GM21825 (cell line): Measurements from ENCODE around the gene SLC34A1.
A peak's percentile ranks its signal among the peaks of the same experiment; 100 is the strongest.
"Not testable (repeated sequence)": the region's sequence is repeated elsewhere in the genome, so short reads cannot be mapped to it uniquely, and the experiment has no call there.

ENCODE experiments used
- ATAC-seq: cut with Tn5 transposase; IDR thresholded peaks from one replicate; pipeline ENCODE4 v1.9.1; 2021; ENCODE audit warnings: mild to moderate bottlenecking, moderate library complexity; ENCODE audit not compliant: unreplicated experiment

The SLC34A1 gene

DNA sequence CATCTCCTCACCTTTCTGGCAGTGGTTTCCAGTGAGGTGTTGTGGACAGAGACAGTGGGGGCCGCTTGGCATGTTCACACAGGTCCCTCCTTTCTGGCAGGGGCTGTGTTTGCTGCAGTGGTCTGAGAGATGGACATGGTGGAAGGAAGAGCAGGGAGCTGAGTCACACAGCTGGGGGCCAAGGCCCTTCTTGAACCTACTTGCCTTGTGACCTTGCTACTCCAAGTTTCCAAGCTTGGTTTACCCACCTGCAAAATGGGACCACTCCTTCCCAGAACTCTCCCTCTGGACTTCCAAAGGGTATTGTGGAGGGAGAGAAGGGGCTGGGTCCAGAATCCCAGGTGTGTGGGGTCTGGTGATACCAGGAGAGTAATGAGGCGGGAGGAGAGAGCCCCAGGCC is 21.1 kb downstream of the SLC34A1 start:
- ATAC-seq: no peak

DNA sequence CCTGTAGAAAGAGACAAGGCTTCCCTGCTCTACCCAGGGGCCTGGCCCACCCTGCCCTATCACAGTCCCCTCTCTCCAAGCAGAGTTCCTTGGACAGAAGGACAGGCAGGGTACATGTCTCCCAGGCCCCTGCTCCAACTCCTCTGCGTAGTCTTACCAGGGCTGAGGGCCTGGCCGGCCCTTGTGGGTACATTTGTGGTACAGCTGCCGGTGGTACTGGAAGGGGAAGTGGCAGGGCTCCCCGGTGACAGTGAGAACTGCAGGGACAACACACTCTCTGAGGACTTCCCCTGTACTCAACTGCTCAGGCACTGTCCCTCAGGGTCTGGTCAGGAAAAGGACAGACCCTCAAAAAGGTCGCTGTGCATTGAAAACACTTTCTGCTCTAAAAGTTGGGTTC is 21.6 kb downstream of the SLC34A1 start:
- no peak for ATAC-seq

DNA sequence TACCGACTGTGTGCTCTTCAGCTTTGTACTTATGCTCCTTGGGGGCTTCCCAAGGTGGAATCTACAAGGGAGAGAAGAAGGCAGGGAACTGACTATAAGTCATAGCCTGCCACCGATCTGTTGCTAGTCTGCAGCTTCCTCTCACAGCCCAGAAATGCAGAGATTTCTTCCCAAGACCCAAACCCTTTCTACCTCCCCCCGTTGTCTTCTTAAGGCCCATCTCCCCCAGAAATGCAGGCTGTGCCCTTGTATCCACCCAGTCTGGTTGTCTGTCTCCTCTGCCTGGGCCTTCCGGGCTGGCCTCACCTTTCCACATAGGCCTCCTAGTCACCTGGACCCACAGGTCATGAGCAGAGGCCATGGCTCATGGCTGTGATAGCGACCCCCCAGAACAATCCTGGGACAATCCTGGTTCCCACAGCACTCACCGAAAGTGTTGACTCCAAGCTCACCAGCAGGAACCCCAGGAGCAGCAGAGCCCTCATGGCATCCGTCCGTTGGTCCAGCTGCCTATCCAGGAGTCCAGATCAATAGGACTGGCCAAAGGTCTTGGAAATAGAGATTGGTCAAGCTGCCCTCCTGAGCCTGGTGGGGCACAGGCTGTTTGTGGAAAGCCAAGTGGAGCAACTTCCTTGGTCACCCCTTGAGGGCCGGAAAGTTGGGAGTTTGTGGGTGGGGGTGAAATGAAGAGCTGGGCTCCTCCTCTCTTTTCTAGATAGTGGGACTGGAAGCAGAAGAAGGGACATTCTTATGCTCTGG is 25.0 kb downstream of the SLC34A1 start, which contains the start of gene F12:
Gene F12, minus strand, starts transcription at position 522 of the 759 bp plus-strand sequence. Its CDS starts 37 bp downstream, at position 485.
- no peak for ATAC-seq

- ATAC-seq: no peak
Observed at GRCh38 chr5:177410575-177410974, 26.3 kb downstream of the SLC34A1 start.

GRCh38 chr5:177412603-177413233 is 28.5 kb downstream of the SLC34A1 start:
- peak; percentile 49 for ATAC-seq

DNA sequence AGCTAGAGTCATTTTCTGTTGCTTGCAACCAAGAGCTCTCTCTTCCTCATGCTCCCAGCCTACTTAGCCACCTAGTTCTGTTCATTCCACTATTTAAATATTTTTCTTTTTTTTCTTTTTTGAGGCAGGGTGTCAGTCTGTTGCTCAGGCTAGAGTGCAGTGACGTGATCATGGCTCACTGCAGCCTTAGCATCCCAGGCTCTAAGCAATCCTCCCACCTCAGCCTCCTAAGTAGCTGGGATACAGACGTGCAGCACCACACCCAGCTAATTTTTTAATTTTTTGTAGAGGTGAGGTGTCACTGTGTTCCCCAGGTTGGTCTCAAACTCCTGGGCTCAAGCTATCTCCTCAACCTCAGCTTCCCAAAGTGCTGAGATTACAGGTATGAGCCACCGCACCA is 30.2 kb downstream of the SLC34A1 start:
- ATAC-seq: no peak

GRCh38 chr5:177417081-177417480 is 32.8 kb downstream of the SLC34A1 start:
- ATAC-seq: not testable (repeated sequence)

DNA sequence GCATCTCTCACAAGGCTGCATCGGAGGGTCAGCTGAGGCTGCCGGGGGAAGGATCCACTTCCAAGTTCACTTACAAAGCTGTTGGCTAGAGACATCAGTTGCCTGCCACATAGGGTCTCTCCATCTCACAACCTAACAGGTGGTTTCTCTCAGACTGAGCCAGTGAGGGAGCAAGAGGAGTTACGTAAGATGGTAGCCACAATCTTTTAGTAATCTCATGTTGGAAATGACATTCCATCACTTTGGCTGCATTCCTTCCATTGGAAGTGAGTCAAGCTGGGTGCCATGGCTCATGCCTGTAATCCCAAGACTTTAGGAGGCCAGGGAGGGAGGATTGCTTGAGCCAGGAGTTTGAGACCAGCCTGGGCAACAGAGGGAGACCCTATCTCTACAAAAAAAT is 34.8 kb downstream of the SLC34A1 start:
- ATAC-seq: no peak

- ATAC-seq: not testable (repeated sequence)
Observed at GRCh38 chr5:177420472-177420871, 36.2 kb downstream of the SLC34A1 start.

DNA sequence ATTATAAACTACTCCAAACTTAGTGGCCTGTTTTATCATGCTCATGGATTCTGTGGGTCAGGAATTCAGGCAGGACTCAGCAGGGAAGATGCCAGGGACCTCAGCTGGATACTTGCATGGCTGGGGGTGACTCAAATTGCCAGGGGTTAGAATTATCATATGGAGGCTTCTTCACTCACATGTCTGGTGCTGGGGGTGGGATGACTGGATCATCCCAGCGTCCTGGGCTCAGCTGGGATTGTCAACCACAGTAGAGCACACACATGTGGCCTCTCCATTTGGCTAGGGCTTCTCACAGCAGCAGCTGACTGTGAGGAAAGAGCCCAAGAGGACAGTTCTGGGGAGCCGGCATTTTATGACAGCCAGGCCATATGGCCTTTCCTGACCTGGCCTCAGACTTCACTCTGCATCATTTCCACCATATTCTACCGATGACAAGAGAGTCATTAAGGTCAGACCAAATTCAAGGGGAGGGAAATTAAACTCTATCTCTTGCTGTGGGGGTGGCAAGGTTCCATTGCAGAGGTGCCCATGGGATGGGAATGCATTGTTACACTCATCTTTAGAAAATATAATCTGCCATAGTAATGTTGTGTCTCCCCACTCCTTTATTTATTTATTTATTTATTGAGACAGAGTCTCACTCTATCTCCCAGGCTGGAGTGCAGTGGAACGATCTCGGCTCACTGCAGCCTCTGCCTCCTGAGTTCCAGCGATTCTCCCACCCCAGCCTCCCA is 37.0 kb downstream of the SLC34A1 start:
- no peak for ATAC-seq

- no peak for ATAC-seq
Observed at GRCh38 chr5:177423671-177424070, 39.4 kb downstream of the SLC34A1 start.

DNA sequence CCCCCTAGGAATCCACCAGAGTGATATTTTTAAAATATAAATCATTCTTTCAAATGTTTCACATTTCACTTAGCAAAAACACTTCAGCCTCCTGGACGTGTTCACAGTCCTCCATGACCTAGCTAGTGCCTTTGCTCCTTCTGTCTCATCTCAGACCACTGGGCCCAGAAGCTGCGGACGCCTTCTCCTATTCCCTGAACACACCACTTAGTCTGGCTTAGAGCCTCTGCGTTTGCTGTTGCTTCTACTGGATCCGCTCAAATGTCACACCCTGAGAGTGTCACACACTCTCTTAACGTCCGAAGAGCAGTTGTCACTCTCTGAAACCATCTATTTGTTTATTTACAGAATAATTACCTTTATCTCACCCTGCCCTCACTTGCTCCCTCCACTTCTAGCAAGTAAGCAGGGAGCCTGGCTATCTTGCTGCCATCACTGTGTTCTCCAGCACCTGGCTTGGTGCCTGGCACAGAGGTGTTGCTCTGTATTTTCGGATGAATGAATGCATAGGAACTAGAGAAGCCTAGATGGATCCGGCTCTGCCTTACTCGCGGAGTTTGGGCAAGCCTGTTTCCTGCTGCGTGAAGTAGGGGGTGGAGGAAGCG is 41.1 kb downstream of the SLC34A1 start:
- no peak for ATAC-seq

DNA sequence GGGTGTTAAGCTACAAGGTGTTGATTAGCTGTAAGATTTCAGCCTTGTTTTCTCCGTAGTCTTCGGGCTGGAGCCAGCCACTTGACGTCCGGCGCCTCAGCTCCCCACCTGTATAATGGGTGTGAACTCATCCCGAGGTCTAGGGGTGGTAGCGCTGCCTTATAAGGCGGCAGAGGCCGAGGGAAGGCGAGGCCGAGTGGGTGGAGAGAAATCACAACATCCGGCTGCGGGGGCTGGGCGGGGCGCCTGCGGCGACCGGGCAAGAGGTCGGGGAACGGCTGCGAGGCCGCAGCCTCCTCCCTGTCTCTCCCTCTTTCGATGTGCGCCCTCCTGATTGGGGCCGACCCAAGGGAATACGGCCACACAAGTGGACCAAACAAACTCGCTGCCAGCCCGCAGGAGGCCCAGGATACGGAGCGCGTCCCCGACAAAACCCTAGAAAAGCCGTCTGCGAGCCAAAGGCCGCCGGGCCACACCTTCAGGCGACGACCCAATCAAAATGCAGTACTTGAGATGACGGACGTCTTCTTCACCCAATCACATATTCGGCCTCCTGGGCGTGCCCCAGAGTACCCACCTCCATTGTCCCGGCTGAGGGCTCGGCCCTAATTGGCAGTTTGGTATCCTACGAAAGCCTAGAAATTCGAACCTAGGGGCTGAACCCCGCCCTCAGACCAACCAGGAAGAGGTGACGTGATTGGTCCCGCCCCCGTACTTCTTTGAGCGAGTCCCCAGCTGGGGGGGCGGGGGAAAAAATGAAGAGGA is 41.7 kb downstream of the SLC34A1 start:
- ATAC-seq: peak; percentile 66

DNA sequence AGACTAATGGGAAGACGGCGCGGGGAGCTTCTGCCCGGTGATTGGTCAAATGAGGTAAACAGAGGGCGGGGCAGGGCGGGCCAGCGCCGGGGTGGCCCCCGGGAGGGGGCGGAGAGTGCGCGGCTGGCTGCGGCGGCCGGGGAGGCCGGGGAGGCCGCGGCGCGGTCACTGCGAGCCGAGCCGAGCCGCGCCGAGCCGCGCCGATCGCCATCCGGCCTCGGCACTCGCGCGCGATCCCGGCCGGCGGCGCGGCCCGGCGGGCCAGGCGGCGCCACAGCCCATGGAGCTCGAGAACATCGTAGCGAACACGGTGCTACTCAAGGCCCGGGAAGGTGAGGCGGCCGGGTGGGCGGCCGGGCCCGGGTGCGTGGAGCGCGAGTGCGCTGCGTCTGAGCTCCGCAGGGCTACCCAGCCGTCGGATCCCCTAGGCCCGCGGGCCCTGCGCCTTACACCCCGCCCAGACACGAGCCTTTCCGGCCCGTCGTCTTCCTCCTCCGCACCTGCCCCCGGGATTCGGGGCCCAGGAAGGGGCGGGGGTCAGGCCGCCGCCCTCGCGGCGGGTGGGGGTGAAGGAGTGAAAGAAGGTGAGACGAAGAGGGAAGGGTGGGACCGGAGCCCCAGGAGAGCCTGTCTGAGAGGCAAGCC is 42.5 kb downstream of the SLC34A1 start, which contains the start of gene GRK6:
Gene GRK6, plus strand, starts transcription at position 111 of the 645 bp plus-strand sequence. Its CDS starts 170 bp downstream, at position 281.
- ATAC-seq: peak; percentile 8

GRCh38 chr5:177427211-177427822 is 43.1 kb downstream of the SLC34A1 start:
- ATAC-seq: no peak

DNA sequence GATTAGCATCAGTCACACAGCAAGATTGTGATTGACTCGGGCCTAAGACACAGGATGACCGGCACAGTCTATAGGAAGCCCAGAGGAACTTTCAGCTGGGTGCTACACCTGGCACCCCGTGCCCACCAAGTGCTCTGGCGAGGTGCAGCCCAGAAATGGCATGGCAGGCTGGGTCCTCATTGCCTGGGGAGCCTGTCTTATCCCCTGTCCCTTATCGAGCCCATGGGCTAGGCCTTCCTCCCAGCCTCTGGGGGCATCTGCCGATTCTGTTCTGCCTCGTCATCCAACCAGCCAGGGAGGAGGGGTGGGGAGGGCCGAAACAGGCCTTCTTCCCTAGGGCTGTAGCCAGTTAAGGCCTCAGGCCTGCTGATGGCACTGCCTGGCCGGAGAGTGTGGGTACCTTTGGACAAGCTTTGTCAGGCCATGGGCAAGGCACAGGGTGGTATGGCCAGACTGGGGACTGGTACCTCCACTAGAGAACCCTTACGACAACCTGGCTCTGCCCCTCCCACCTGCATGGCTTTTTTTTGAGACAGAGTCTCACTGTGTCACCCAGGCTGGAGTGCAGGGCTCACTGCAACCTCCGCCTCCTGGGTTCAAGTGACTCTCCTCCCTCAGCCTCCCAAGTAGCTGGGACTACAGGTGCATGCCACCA is 43.8 kb downstream of the SLC34A1 start:
- no peak for ATAC-seq

- ATAC-seq: no peak
Observed at GRCh38 chr5:177428574-177429217, 44.5 kb downstream of the SLC34A1 start.

- ATAC-seq: no peak
Observed at GRCh38 chr5:177429248-177430040, 45.2 kb downstream of the SLC34A1 start.
